GM13977 (cell line): Measurements from ENCODE around the gene EBPL.
A peak's percentile ranks its signal among the peaks of the same experiment; 100 is the strongest.

Experiments
- DNase-seq: peaks from one replicate; pipeline ENCODE4 v3.0.0; 2012; ENCODE audit warnings: low spot score
- CTCF ChIP-seq: IDR thresholded peaks from 2 replicates; pipeline ENCODE4 v1.5.1; 2012; ENCODE audit warnings: mild to moderate bottlenecking, control low read depth; ENCODE audit not compliant: insufficient read depth; ENCODE audit errors: extremely low read depth, missing control alignments
- in situ Hi-C: fragments of 300-500 bp; cut with MboI; formaldehyde crosslinking; loops from one replicate; pipeline ENCODE4 v1.12.0; 2022; ENCODE audit warnings: low sequenced_read_pairs, low pct_unique_long_range_greater_than_20kb, mixed read lengths, inconsistent platforms; ENCODE audit not compliant: unreplicated experiment

EBPL gene

GRCh38 chr13:49629947-49630346 is 61.3 kb downstream of the EBPL start:
- TF ChIP-seq CTCF = no peak
- no peak for DNase-seq
- in situ Hi-C loops = no loop called here

- in situ Hi-C loops = no loop called here
- DNase-seq = no peak
- no peak for TF ChIP-seq CTCF
These were observed 61.9 kb downstream of the EBPL start for GRCh38 chr13:49629196-49629938.

GRCh38 chr13:49627831-49628652 is 63.2 kb downstream of the EBPL start, which contains the start of gene ARL11:
Gene ARL11, plus strand, starts transcription at chr13:49628507. Its CDS starts 1,941 bp downstream, at chr13:49630448.
- DNase-seq = peak; percentile 83
- no peak for TF ChIP-seq CTCF
- in situ Hi-C loops = no loop called here

GRCh38 chr13:49625392-49626079 is 65.8 kb downstream of the EBPL start:
- TF ChIP-seq CTCF = no peak
- DNase-seq = no peak
- in situ Hi-C loops = no loop called here

- no peak for TF ChIP-seq CTCF
- no peak for DNase-seq
- in situ Hi-C loops = no loop called here
These were observed 67.1 kb downstream of the EBPL start for GRCh38 chr13:49624229-49624628.

GRCh38 chr13:49622174-49622946 is 68.9 kb downstream of the EBPL start:
- in situ Hi-C loops = no loop called here
- TF ChIP-seq CTCF = no peak
- DNase-seq = no peak
